ENCODE data around the gene CSNK1G1.

DNA sequence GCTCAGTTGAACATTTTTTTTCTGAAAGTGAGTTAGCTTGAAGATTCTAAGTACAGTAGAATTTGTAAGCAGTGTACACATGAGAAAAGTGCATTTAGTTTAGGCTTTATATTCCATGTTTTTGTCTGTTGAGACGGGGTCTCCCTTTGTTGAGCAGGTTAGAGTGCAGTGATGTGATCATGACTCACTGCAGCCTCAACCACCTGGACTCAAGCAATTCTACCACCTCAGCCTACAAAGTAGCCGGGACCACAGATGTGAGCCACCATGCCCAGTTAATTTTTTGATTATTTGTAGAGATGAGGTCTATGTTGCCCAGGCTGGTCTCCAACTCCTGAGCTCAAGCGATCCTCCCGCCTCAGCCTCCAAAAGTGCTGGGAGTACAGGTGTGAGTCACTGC, 5.3 kb upstream of the CSNK1G1 start:
- TF ChIP-seq POLR2A (IDR thresholded peaks at IDR 0.05) = no peak
- TF ChIP-seq, protein P1, sequence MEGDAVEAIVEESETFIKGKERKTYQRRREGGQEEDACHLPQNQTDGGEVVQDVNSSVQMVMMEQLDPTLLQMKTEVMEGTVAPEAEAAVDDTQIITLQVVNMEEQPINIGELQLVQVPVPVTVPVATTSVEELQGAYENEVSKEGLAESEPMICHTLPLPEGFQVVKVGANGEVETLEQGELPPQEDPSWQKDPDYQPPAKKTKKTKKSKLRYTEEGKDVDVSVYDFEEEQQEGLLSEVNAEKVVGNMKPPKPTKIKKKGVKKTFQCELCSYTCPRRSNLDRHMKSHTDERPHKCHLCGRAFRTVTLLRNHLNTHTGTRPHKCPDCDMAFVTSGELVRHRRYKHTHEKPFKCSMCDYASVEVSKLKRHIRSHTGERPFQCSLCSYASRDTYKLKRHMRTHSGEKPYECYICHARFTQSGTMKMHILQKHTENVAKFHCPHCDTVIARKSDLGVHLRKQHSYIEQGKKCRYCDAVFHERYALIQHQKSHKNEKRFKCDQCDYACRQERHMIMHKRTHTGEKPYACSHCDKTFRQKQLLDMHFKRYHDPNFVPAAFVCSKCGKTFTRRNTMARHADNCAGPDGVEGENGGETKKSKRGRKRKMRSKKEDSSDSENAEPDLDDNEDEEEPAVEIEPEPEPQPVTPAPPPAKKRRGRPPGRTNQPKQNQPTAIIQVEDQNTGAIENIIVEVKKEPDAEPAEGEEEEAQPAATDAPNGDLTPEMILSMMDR (IDR thresholded peaks at IDR 0.05) = no peak
